GM23338 (cell line): ENCODE results near the gene CEP295NL.

Experiments
- CTCF ChIP-seq, 2 experiments: fragments of 200-600 bp in 1 of 2; sonication (generic) in 1 of 2; conservative IDR thresholded peaks; 2 replicates each; pipeline versions ENCODE4 v1.5.1 to v1.6.1; 2016 to 2017; ENCODE audit warnings: antibody characterized with exemption in 2 of 2, low read depth in 2 of 2, mild to moderate bottlenecking in 2 of 2, moderate library complexity in 1 of 2
- EZH2 ChIP-seq: fragments of 200-600 bp; sonication (generic); IDR thresholded peaks from one replicate; pipeline ENCODE4 v1.8.0; 2017; ENCODE audit warnings: antibody characterized with exemption, mild to moderate bottlenecking, low read depth; ENCODE audit not compliant: unreplicated experiment
- REST ChIP-seq: IDR thresholded peaks from one replicate; pipeline ENCODE4 v1.6.1; 2018; ENCODE audit warnings: antibody characterized with exemption; ENCODE audit not compliant: unreplicated experiment

GRCh38 chr17:78882540-78883088, 20.4 kb downstream of the CEP295NL start:
- no peak for TF ChIP-seq CTCF (conservative IDR thresholded peaks at IDR 0.05; ENCODE audit: low read depth in 2 of 2)
- TF ChIP-seq EZH2: no peak
- no peak for TF ChIP-seq REST
